Measurements from ENCODE around the gene PITPNC1.
A peak's percentile ranks its signal among the peaks of the same experiment; 100 is the strongest.
"Not testable (repeated sequence)": the region's sequence is repeated elsewhere in the genome, so short reads cannot be mapped to it uniquely, and the experiment has no call there.

The PITPNC1 gene

GRCh38 chr17:67557921-67558320, 180.8 kb downstream of the PITPNC1 start:
- no peak for DNase-seq

GRCh38 chr17:67558740-67559380, 181.8 kb downstream of the PITPNC1 start:
- DNase-seq = no peak

DNA sequence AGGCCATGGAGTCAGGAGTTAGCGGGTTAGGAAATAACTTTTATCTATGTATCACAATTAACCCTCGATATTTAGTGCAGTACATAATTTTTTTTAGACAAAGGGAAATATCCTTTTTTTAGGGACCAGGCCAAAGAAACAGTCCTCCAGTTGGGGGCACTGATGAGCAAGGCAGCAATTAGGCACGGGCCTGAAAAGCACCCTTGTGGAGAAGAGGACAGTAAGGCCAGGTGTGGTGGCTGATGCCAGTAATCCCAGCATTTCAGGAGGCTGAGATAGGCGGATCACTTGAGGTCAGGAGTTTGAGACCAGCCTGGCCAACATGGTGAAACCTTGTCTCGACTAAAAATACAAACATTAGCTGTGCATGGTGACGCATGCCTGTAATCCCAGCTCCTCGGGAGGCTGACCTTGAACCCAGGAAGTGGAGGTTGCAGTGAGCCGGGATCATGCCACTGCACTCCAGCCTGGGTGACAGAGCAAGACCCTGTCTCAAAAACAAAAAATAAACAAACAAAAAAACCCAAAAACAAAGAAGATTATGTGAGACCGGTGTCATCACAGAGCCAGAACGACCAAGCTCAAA, 182.4 kb downstream of the PITPNC1 start:
- DNase-seq = no peak

DNA sequence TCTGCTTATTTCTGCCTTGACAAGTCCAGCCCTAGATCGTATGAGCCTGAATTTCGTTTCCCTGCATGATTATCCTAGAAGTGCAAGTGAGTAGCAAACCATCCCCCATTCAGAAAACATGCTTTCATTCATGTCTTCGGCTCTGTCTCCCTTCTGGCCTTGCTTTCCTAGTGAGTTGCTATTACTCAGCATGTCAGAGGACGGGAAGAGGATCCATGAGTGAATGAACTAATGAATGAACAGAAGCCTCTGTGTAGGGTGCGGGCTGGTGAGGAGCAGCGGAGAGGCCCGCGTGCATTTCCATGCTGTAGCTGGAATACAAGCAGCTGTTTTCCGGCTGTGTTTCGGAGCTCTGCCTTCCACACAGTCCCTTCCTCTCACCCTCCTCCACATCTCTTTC, 184.9 kb downstream of the PITPNC1 start:
- no peak for DNase-seq

DNA sequence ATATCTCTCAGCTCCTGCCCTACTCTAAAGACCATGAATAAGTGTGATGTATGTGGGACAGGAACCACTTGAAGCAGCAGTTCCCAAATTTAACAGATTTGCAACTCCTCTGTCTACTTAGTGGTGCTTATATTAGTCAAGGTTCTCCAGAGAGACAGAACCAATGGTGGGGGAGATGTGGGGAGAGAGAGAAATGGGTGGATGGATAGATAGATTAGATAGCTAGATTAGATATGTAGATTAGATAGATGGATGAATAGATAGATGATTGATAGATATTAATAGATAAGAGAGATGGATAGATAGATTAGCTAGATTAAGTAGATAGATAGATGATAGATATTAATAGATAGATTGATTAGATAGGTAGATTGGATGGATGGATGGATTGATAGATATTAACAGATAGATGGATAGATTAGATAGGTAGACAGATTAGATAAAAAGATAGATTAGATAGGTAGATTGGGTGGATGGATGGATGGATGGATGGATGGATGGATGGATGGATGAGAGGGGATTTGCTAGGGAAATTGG, 186.7 kb downstream of the PITPNC1 start:
- no peak for DNase-seq

DNA sequence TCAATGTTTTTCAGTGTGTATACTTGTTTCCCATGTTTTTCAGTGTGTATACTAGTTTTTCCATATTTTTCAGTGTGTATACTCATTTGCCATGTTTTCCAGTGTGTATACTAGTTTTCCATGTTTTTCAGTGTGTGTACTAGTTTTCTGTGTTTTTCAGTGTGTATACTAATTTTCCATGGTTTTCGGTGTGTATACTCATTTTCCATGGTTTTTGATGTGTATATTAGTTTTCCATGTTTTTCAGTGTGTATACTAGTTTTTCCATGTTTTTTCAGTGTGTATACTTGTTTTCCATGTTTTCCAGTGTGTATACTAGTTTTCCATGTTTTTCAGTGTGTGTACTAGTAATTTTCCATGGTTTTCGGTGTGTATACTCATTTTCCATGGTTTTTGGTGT, 188.0 kb downstream of the PITPNC1 start:
- no peak for DNase-seq

GRCh38 chr17:67566656-67567055, 189.6 kb downstream of the PITPNC1 start:
- DNase-seq = no peak

DNA sequence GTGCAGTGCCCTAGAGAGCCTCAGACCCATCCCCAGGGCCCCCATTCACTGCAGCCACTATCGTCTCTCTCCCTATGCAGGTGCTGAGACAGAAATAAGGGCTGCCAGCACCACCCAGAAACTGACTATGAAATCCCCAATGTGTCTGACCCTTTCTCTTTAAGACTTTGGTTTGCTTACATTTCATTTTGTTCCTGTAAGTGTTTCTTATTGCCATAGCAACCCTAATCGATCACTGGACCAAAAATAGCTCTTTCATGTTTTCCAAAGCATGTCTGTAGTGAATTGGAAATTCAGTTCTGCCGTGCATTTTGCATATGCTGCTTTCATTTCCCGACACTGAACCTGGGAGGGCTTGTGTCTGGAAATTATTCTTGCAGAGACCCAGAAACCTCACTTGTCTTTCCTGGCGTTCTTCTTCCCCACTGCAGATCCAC, 192.0 kb downstream of the PITPNC1 start:
- DNase-seq = no peak

GRCh38 chr17:67569873-67570272, 192.8 kb downstream of the PITPNC1 start:
- DNase-seq = no peak

GRCh38 chr17:67570797-67571196, 193.7 kb downstream of the PITPNC1 start:
- DNase-seq = no peak

GRCh38 chr17:67571478-67571877, 194.4 kb downstream of the PITPNC1 start:
- no peak for DNase-seq

DNA sequence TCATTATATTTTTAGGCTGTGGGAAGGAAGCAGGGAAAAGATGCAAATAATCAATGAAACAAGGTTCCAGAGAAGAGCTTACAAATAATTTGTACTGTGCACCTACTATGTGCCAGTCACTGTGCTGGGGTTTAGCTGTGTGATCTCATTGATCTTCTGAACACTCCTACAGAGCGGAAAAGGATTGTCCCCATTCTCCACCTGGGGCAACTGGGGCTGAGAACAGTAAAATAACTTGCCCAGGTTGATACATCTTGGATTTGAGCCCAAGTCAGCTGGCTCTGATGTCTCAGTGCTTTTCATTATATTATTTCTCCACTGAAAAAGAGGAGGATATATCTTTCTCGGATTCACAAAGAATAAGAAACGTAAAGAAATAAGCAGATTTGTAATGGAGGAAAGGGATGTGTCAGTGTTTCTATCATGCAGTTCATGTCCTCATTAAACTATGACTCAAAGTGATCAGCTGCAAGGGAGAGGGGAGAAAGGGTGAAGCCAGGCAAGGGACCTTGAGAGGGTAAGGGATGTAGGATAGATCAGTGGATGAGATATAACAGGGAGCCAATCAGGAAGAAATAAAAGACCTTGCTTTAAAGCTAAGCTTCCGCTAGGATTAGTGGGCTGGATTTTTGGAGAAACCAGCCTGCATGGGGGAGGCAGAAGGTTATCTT, 197.0 kb downstream of the PITPNC1 start:
- DNase-seq = no peak

DNA sequence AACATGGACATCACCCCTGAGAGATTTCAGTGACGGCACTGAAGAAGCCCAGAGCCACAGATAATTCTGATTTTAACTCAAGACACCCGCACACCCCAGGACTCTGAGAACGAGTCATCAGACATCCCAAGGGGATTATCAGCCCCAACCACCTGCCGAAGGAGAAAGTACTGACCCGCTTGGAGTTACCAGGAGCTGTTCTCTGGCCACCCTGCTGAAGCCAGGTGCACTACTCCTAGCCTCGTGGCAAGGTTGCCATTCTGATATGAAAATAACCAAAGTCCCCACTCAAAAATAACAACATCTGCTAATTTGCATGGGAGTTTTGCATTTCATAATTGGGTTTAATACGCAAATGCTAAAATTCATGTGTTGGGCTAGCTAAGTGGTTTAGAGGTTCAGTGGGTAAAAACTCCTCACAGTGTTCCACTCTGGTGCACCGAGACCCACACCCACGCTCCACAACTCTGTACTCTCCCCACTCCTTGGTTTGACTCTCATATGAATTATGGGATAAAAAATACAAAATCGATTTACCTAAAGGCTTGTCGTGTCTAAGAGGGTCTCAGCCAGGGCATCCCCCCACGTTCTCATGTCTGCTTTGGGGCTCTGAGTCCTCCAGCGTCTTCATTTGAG, 197.7 kb downstream of the PITPNC1 start:
- DNase-seq = no peak

- no peak for DNase-seq
These were observed 198.2 kb downstream of the PITPNC1 start for GRCh38 chr17:67575325-67575724.

GRCh38 chr17:67576471-67577115, 199.5 kb downstream of the PITPNC1 start:
- DNase-seq = no peak

DNA sequence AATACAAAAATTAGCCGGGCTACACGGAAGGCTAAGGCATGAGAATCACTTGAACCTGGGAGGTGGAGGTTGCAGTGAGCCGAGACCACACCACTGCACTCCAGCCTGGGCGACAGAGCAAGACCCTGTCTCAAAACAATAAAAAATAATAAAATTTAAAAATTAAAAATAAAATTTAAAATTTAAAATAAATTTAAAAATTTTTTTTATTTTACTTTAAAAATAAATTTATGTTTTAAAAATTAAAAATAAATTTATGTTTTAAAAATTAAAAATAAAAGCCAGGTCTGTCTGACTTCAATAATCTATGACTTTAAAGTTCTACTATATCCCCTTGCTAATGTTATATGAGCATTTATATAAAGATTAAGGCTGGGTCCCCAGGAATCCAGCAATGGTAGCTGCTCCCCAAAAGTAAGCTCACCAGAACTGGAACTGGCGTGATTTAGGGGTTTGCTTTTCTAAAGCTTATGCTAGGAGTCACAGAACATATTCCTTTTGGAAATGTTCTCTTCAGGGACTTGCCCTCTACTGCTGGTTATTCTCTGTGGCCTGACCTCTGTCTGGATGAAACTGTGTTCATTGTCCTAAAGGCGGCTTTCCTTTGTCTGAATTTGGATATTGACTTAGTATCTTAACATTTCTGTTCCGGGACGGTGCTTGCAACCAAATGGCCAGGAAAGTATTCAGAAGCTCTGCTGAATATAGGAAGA, 200.5 kb downstream of the PITPNC1 start:
- DNase-seq = no peak

- DNase-seq = no peak
These were observed 201.0 kb downstream of the PITPNC1 start for GRCh38 chr17:67578142-67578457.

GRCh38 chr17:67578679-67579405, 201.8 kb downstream of the PITPNC1 start:
- not testable (repeated sequence) for DNase-seq

GRCh38 chr17:67582673-67583081, 205.6 kb downstream of the PITPNC1 start:
- peak; percentile 74 for DNase-seq

GRCh38 chr17:67585077-67585602, 208.1 kb downstream of the PITPNC1 start:
- DNase-seq = no peak

GRCh38 chr17:67588326-67588725, 211.2 kb downstream of the PITPNC1 start:
- DNase-seq = no peak

Measured in NCI-H226 (cell line).